Liver (tissue), 9 donors: ENCODE measurements around the gene MED20. TPM values are rescaled to one million over a fixed set of nuclear protein-coding genes. Genes with fewer than 3 reads are reported as not detected.

Source experiments
- DNase-seq: peaks from one replicate; pipeline ENCODE4 v3.0.0-alpha.2; 2017; ENCODE audit warnings: low spot score
- H3K27ac ChIP-seq, 2 donors: one replicate each; pipeline ENCODE4 v1.7.0; 2013; ENCODE audit warnings: inconsistent platforms in 2 of 2, low read length in 2 of 2, control low read depth in 1 of 2, low read depth in 1 of 2, mild to moderate bottlenecking in 1 of 2
- H3K27me3 ChIP-seq, 4 donors: one replicate each; pipeline versions ENCODE4 v1.6.1 to v1.7.0; 2013; ENCODE audit warnings: low read length in 3 of 4, inconsistent platforms in 1 of 4, mild to moderate bottlenecking in 1 of 4, moderate library complexity in 1 of 4; ENCODE audit not compliant: control insufficient read depth in 4 of 4, insufficient read depth in 4 of 4
- H3K36me3 ChIP-seq, 4 donors: one replicate each; pipeline versions ENCODE4 v1.6.1 to v1.7.0; 2013; ENCODE audit warnings: low read length in 3 of 4, mild to moderate bottlenecking in 3 of 4, low read depth in 1 of 4, moderate library complexity in 1 of 4; ENCODE audit not compliant: control insufficient read depth in 4 of 4, insufficient read depth in 3 of 4
- H3K4me1 ChIP-seq, 4 donors: one replicate each; pipeline versions ENCODE4 v1.6.1 to v1.7.0; 2013; ENCODE audit warnings: low read length in 3 of 4, mild to moderate bottlenecking in 3 of 4, moderate library complexity in 1 of 4; ENCODE audit not compliant: control insufficient read depth in 4 of 4, insufficient read depth in 4 of 4
- H3K4me3 ChIP-seq, 3 donors: one replicate each; pipeline versions ENCODE4 v1.6.1 to v1.7.0; 2013; ENCODE audit warnings: low read length in 3 of 3, control low read depth in 1 of 3, low read depth in 1 of 3, mild to moderate bottlenecking in 1 of 3
- H3K9ac ChIP-seq, 2 donors: one replicate each; pipeline ENCODE4 v1.7.0; 2013; ENCODE audit warnings: low read length in 2 of 2, mild to moderate bottlenecking in 2 of 2, moderate library complexity in 2 of 2, control low read depth in 1 of 2, low read depth in 1 of 2
- H3K9me3 ChIP-seq, 4 donors: one replicate each; pipeline versions ENCODE4 v1.6.1 to v1.7.0; 2013; ENCODE audit warnings: low read length in 3 of 4; ENCODE audit not compliant: control insufficient read depth in 4 of 4
- EGR1 ChIP-seq, 2 donors: IDR thresholded peaks; 2 replicates each; pipeline ENCODE4 v1.6.1; 2016 to 2018; ENCODE audit warnings: antibody characterized with exemption in 2 of 2, low read depth in 2 of 2
- FOXA1 ChIP-seq: IDR thresholded peaks from 2 replicates; pipeline ENCODE4 v1.6.1; 2016; ENCODE audit warnings: antibody characterized with exemption
- FOXA2 ChIP-seq: IDR thresholded peaks from 2 replicates; pipeline ENCODE4 v1.6.1; 2016; ENCODE audit warnings: antibody characterized with exemption
- GABPA ChIP-seq, 2 donors: IDR thresholded peaks in 1 of 2; conservative IDR thresholded peaks in 1 of 2; 2 replicates each; pipeline ENCODE4 v1.6.1; 2016; ENCODE audit warnings: antibody characterized with exemption in 2 of 2, mild to moderate bottlenecking in 1 of 2, moderate library complexity in 1 of 2
- HNF4A ChIP-seq, 2 donors: conservative IDR thresholded peaks; 2 replicates each; pipeline ENCODE4 v1.6.1; 2016; ENCODE audit warnings: antibody characterized with exemption in 2 of 2, mild to moderate bottlenecking in 2 of 2
- YY1 ChIP-seq: IDR thresholded peaks from 2 replicates; pipeline ENCODE4 v1.6.1; 2016; ENCODE audit warnings: antibody characterized with exemption, mild to moderate bottlenecking
- WGBS: extraction: QIAGEN DNeasy Blood & Tissue Kit; methylation state at CpG from one replicate; pipeline ENCODE4 v1.1.7; 2013; 5-methylcytosine and 5-hydroxymethylcytosine counted together
- polyA plus RNA-seq, 2 donors: library from polyadenylated mRNA; stranded (reverse) in 1 of 2; unstranded in 1 of 2; fragments of 200-250 nt in 1 of 2; fragments of >200 nt in 1 of 2; fragmentation: Nextera tagmentation in 1 of 2; extraction: Ambion mirVana in 1 of 2; gene quantifications; one replicate each; pipeline versions ENCODE4 v1.2.1 to v1.2.3, GENCODE V29; 2013 to 2015
- total RNA-seq, 2 donors: library from RNA; depleted of rRNA; stranded (reverse); fragments of >200 nt; gene quantifications; one replicate each; pipeline ENCODE4 v1.2.3, GENCODE V29; 2014
- TF ChIP-seq, protein P1 (sequence below): IDR thresholded peaks from 2 replicates; pipeline ENCODE4 v1.6.1; 2016; ENCODE audit warnings: antibody characterized with exemption
- TF ChIP-seq, protein P2 (sequence below): IDR thresholded peaks from 2 replicates; pipeline ENCODE4 v1.6.1; 2016; ENCODE audit warnings: antibody characterized with exemption, mild to moderate bottlenecking
- TF ChIP-seq, protein P3 (sequence below): IDR thresholded peaks from 2 replicates; pipeline ENCODE4 v1.6.1; 2016; ENCODE audit warnings: antibody characterized with exemption
- donor health status: healthy.
- donor health status: healthy.
- donor health status: healthy.
- donor health status: healthy.
- donor health status: healthy.

MED20 gene
- total and polyA plus RNA-seq, 4 donors = 3.5 to 11.9 (median 8.6) TPM

DNA sequence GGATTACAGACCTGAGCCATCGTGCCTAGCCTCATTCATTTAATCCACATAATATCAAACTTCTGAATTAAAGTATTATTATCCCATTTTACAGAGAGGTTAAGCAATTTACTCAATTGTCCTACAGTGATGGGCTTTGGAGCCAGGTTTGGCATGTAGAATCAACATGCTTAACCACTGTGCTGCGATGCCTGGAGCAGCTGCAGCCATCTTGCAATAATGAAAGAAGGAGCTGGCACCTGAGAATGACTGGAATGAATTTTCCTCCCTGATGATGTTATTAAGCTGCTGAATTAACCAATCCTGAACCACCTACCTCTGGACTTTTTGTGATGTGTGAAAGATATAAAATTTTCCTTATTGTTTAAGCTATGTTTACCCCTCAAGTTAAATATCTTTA is 33.7 kb upstream of the MED20 start:
- Histone ChIP-seq H3K4me1 (no peaks in the 10 kb centered on the region), H3K27me3 (no peaks in the 10 kb centered on the region), H3K9me3 (no peaks in the 10 kb centered on the region), H3K36me3 (no peaks in the 10 kb centered on the region), H3K27ac (no peak overlapping the region), H3K4me3 (no peak overlapping the region), H3K9ac (no peak overlapping the region)
- WGBS = 92% methylated on average over 2 of the region's 2 CpGs
- no peak for DNase-seq
- TF ChIP-seq, protein P1, sequence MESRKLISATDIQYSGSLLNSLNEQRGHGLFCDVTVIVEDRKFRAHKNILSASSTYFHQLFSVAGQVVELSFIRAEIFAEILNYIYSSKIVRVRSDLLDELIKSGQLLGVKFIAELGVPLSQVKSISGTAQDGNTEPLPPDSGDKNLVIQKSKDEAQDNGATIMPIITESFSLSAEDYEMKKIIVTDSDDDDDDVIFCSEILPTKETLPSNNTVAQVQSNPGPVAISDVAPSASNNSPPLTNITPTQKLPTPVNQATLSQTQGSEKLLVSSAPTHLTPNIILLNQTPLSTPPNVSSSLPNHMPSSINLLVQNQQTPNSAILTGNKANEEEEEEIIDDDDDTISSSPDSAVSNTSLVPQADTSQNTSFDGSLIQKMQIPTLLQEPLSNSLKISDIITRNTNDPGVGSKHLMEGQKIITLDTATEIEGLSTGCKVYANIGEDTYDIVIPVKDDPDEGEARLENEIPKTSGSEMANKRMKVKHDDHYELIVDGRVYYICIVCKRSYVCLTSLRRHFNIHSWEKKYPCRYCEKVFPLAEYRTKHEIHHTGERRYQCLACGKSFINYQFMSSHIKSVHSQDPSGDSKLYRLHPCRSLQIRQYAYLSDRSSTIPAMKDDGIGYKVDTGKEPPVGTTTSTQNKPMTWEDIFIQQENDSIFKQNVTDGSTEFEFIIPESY = no peak
- TF ChIP-seq FOXA2 (no peak), YY1 (no peak), HNF4A (conservative IDR thresholded peaks at IDR 0.05) (no peak), GABPA (IDR thresholded peaks at IDR 0.05 in 1 of 2, conservative IDR thresholded peaks at IDR 0.05 in 1 of 2) (no peak)
- TF ChIP-seq, protein P2, sequence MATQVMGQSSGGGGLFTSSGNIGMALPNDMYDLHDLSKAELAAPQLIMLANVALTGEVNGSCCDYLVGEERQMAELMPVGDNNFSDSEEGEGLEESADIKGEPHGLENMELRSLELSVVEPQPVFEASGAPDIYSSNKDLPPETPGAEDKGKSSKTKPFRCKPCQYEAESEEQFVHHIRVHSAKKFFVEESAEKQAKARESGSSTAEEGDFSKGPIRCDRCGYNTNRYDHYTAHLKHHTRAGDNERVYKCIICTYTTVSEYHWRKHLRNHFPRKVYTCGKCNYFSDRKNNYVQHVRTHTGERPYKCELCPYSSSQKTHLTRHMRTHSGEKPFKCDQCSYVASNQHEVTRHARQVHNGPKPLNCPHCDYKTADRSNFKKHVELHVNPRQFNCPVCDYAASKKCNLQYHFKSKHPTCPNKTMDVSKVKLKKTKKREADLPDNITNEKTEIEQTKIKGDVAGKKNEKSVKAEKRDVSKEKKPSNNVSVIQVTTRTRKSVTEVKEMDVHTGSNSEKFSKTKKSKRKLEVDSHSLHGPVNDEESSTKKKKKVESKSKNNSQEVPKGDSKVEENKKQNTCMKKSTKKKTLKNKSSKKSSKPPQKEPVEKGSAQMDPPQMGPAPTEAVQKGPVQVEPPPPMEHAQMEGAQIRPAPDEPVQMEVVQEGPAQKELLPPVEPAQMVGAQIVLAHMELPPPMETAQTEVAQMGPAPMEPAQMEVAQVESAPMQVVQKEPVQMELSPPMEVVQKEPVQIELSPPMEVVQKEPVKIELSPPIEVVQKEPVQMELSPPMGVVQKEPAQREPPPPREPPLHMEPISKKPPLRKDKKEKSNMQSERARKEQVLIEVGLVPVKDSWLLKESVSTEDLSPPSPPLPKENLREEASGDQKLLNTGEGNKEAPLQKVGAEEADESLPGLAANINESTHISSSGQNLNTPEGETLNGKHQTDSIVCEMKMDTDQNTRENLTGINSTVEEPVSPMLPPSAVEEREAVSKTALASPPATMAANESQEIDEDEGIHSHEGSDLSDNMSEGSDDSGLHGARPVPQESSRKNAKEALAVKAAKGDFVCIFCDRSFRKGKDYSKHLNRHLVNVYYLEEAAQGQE = no peak

GRCh38 chr6:41947581-41948220 is 26.8 kb upstream of the MED20 start:
- Histone ChIP-seq H3K4me3 (no peak overlapping the region), H3K9ac (no peak overlapping the region), H3K27ac (no peak overlapping the region), H3K36me3 (no peaks in the 10 kb centered on the region), H3K27me3 (no peaks in the 10 kb centered on the region), H3K9me3 (no peaks in the 10 kb centered on the region), H3K4me1 (no peaks in the 10 kb centered on the region)
- TF ChIP-seq EGR1 (IDR thresholded peaks at IDR 0.05; ENCODE audit: low read depth in 2 of 2) = no peak
- TF ChIP-seq, protein P3, sequence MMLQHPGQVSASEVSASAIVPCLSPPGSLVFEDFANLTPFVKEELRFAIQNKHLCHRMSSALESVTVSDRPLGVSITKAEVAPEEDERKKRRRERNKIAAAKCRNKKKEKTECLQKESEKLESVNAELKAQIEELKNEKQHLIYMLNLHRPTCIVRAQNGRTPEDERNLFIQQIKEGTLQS = no peak
- TF ChIP-seq, protein P1 = no peak
- no peak for TF ChIP-seq FOXA1
- 86% methylated on average over 10 of the region's 10 CpGs for WGBS
- no peak for DNase-seq
